Lung microvascular endothelial cell (primary cell): Measurements from ENCODE around the gene CTPS1. TPM values are rescaled to one million over a fixed set of nuclear protein-coding genes. Genes with fewer than 3 reads are reported as not detected.

ENCODE experiments used
- DNase-seq, 2 donors: peaks; one replicate each; pipeline versions ENCODE4 v3.0.0 to v3.0.0-alpha.2; 2010; ENCODE audit warnings: low read depth in 2 of 2
- total RNA-seq: library from RNA; depleted of rRNA; stranded (reverse); fragments of >200 nt; gene quantifications from 2 replicates; pipeline ENCODE4 v1.2.1, GENCODE V29; 2014

Gene CTPS1, protein sequence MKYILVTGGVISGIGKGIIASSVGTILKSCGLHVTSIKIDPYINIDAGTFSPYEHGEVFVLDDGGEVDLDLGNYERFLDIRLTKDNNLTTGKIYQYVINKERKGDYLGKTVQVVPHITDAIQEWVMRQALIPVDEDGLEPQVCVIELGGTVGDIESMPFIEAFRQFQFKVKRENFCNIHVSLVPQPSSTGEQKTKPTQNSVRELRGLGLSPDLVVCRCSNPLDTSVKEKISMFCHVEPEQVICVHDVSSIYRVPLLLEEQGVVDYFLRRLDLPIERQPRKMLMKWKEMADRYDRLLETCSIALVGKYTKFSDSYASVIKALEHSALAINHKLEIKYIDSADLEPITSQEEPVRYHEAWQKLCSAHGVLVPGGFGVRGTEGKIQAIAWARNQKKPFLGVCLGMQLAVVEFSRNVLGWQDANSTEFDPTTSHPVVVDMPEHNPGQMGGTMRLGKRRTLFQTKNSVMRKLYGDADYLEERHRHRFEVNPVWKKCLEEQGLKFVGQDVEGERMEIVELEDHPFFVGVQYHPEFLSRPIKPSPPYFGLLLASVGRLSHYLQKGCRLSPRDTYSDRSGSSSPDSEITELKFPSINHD
- total RNA-seq, result 13.5 and 16.5 TPM in 2 replicates

DNA sequence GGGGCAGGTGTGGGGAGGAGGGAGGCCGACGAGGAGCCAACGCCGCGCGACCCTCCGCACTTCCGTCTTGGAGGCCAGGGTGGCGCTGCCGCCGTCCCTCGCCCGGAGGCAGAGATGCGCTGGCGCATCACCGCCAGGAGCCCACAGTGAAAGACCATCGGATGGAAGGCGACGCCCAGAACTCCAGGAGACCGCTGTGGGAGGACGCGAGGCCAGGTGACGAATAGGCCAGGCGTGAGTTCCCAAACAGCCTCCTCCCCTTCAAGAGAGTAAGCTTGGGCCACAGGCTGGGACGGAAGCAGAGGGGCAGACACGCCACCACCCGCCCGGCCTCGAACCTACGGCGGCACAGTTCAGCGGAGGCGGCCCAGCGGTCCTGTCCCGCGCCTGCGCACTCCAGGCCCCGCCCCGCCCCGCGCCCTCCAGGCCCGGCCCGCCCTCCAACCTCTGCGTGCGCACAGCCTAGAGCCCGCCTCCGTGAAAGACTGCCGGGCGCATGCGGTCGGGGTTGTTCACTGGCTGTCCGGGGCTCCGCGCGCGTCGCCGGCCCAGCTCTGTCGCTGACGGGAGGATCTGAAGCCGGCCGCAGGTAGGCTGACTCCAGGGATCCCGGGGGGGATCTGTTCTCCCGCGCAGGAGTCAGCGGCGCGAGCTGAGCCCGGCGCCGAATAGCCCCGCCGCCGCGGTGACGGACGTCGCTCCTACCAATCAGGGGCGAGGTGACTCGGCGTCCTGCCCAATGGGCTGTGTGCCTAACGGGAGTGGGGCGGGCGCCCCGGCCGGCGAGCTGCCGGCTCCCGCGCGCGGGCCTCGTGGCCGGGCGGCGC is at the start of gene CTPS1:
TSS of gene CTPS1 (plus strand) at position 456 of the 827 bp plus-strand sequence. CDS start 3,595 bp downstream, outside the sequence.
- peak; percentile 93 to 96 for DNase-seq

DNA sequence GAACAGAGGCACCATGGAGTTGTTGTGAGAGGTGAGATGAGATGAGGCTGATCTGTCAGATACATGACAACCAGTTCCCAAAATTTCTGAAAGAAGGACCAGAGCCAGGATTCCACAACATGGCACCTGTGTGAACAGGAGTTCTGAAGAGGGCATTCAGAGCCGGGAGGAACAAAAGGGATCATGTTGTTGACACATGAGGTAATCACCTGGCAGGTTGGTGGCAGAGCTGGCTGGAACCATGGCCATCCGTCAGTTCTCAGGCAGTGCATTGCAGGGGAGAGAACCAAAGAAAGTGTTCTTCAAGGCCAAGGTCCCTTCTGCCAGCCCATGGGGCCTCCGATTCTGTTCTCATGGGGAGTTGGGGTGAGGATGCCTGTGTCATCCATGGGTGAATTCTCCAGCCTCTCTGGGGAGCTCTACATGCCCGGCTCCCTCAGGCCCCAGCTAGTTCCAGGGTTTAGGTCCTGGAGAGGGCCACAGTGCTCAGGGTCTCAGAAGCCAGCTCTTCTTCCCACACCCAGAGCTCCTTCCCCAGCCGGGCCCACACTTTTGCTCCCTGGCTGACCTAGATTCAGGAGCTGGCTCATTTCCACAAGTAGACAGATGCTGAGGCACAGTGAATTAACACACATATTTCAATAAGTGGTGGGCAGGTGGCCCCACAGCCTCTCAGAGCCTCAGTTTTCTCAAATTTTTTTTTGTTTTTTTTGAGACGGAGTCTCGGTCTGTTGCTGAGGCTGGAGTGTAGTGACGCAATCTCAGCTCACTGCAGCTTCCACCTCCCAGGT is 49.1 kb upstream of the CTPS1 start:
- DNase-seq, result no peak

DNA sequence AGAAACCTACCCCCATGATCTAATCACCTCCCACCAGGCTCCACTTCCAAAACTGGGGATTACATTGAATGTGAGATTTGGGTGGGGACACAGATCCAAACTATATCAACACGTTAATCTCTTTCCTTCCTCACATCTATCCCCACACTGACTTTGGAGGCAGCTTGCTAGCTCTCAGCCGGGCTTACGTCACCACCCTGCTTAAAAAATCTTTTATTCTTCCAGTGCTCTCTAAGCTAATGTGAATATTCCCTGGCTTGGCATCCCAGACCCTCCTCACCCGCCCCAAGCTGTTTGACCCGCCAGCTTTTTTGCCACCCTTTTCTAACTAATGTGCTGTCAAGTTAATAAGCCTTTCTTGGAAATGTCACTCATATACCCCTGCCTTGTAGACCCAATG is 47.9 kb upstream of the CTPS1 start:
- peak; percentile 72 to 74 for DNase-seq

DNA sequence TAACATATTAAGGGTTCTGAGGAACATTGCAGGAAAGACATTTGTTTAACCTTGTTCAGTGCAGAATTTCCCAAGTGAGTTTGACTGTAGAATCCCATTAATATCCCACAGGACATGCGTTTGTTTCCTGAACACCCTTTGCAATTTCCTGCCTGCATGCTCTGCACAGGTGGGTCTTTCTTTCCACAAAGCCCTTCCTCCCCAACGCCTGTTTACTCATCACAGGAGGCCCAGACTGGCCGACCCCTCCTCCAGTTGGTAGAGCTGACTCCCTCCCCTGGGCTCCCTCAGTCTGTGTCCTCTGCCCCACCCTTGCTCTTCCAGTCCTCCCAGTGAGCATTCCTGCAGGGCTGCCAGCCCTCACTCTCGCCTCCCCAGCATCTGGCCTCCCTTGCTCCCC is 47.5 kb upstream of the CTPS1 start:
- peak; percentile 92 to 97 for DNase-seq

DNA sequence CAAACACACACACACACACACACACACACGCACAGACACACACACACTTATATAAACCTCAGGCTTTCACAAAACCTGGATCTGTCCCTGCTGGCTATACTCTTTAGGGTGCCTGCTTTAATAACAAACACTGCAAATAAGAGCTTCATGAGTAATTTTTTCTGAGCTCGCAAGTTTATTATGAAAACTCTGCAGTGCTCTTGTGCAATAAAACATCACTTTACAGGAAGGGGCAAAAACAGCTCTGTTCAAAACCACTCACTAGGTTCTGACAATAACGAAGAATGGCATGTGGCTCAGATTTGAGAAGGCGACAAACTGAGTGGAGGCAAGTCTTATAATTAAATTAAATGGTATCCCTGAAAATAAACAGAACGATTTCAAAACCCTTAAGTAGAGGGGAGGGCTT is 42.6 kb upstream of the CTPS1 start:
- DNase-seq, result peak in 1 of 2 donors; percentile 17

DNA sequence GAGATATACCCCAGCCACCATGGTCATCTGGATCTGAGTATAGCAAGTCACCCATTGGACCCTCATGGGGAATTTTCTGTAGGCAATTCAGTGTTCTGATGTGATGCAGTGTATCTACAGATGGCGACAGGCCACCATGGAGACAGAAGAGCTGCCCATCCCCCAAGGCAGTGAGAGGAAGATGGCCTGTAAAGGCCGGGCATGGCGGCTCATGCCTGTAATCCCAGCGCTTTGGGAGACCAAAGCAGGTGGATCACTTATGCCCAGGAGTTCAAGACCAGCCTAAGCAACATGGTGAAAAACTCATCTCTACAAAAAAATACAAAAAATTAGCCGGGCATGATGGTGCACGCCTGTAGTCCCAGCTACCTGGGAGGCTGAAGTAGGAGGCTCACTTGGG is 41.1 kb upstream of the CTPS1 start:
- DNase-seq, result no peak

DNA sequence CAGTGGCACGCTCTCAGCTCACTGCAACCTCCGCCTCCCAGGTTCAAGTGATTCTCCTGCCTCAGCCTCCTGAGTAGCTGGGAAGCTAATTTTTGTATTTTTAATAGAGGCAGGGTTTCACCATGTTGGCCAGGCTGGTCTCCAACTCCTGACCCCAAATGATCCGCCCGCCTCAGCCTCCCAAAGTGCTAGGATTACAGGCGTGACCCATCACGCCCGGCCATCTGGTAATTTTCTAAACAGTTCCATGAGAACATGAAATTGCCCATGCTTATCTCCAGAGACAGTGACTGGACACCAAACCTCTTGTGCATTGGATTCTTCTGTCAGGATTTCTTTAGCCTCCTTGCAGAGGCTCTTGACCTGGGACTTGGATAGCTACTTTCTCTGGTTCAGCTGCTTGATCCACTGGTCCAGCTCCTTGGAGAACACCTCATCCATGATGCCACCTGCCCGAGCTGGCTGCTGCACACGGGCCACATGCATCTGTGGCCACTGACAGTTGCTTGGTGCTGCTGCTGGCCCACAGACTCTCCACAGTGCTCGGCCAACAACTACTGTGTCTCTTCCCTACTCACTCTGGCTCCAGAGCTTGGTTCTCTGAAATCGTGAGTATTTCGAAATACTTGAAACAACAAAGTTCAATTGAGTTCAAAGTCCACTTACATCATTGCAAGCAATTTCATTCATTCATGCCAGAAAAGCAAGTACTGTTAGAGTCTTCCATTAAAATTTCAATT is 40.0 kb upstream of the CTPS1 start:
- peak in 1 of 2 donors; percentile 60 for DNase-seq

DNA sequence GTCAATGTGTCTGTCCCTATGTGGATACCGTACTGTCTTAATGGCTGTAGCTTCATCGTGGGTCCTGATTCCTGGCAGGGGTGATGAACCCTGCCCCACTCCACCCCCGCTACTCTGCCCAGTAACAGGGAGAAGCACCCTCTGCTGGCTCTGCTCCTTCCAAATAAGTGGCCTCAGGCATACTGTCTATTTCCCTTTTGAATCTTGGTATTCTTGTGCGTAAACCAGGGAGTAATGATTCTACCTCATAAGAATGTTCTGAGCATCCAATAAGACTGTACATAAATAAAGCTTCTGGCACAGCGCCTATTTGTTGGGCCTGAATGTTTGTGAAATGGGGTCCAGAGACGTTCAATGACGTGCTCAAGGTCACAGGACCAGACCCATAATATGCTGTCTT is 35.2 kb upstream of the CTPS1 start:
- peak in 1 of 2 donors; percentile 89 for DNase-seq

DNA sequence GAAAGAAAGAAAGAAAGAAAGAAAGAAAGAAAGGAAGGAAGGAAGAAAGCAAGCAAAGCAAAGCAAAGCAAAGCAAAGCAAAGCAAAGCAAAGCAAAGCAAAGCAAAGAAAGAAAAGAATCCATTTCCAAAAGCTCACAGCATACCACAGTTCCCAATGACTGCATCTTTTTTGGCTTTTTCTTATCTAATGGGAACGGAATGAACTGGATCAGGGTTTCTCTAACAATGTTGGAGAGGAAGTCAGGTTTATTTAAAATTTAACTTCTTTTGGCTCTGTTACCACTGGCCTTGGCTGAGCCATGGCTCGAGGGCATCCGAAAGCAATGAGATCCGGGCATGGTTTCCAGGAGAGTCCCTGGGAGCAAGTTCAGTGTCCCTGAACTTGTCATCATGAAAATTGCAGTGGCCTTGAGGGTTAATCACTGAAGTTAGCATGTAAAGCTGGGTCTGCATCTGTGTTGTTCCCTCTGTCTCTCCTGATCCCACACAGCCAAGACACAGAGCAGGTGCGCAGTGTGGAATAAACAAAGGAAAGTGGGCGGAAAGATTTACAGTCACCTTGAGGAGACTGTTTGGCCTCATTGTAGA is 34.6 kb upstream of the CTPS1 start:
- DNase-seq, result peak; percentile 18 to 57

DNA sequence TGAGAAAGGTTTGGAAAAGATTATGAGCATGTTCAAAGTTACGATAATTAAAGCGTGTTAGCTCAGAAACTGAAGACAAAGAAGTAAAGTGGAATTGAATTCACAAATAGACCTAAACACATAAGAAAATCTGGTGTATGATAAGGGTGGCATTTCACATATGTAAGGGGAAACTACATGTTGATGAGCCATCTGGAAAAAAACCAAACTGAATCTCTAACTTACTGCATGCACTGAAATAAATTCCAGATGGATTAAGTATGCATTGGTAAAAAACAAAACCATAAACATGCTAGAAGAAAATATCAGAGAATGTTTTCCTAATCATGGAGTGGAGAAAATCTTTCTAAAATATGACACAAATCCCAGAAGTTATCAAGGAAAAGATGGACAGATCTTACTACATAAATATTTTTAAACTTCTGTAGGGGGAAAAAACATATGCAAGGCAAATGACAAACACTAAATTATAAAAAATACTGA is 34.0 kb upstream of the CTPS1 start:
- DNase-seq, result peak in 1 of 2 donors; percentile 12

DNA sequence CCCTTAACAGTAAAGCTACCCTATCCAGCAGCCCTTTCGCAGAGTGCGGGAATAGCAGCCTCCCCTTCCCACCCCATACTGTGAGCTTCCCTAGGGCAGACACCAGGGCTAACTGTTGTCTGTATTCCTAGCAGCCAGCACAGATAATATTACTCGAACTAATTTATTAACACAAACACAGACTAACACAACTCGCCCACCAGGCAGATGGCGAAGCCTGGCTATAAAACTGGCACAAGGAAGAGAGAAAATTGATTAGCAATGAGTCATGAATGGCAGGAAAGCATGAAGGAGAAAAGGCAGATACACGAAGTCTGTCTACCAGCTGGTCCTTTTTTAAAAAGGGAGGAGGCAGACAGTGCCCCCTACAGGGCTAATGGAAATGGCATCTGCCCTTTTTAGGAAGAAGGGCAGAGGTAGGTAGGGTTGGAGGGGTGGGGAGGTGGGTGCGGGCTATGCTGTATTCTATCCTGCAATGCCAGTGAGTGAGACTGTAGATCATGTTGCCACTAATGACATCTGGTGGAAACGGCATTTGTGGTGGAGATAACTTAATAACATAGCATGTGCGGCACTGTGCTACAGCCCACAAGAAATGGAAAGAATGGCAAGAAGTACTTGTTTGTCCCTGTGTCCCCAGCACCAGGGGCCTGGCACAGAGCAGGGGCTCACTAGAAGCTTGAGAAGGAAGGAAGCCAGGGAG is 30.6 kb upstream of the CTPS1 start:
- DNase-seq, result peak; percentile 78 to 81

DNA sequence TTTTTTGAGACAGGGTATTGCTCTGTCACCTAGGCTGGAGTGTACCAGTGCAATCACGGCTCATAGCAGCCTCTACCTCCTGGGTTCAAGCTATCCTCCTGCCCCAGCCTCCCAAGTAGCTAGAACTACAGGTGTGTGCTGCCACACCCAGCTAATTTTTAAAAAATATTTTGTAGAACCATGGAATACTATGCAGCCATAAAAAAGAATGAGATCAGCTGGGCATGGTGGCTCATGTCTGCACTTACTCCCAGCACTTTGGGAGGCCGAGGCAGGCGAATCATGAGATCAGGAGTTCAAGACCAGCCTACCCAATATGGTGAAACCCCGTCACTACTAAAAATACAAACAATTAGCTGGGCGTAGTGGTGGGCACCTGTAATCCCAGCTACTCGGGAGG is 29.9 kb upstream of the CTPS1 start:
- no peak for DNase-seq

DNA sequence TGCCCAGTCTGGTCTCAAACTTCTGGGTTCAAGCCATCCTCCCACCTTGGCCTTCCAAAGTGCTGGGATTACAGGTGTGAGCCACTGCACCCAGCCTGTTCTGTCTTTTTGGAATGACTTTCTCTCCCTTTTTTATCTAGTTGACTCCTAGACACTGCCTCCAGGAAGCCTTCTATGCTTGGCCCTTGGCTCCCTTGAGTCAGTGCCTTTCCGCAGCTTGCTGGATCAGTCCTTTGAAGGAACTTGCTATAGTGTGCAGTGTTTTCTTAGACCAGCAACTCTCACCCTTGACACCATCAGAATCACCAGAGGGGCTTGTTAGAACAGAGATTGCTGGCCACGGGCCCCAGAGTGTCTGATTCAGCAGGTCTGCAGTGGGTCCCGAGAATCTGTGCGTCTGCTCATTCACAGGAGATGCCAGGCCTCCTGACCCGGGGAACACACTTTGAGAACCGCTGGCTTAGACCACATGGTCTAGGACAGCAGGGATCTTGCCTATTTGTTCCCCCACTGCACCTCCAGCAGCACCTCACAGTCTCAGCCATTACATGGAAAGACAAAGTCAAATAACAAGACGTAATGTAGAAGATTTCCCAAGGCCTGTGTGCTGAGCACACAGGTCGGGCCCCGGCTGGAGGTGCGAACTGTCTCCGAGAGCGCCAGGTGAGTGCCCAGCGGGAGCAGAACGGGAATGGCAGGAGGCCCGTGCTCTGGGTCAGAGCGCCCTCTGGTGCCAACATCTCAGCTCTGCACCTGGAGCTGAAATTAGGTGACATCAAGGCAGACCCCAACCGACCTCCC is 27.4 kb upstream of the CTPS1 start:
- DNase-seq, result peak; percentile 52 to 71

DNA sequence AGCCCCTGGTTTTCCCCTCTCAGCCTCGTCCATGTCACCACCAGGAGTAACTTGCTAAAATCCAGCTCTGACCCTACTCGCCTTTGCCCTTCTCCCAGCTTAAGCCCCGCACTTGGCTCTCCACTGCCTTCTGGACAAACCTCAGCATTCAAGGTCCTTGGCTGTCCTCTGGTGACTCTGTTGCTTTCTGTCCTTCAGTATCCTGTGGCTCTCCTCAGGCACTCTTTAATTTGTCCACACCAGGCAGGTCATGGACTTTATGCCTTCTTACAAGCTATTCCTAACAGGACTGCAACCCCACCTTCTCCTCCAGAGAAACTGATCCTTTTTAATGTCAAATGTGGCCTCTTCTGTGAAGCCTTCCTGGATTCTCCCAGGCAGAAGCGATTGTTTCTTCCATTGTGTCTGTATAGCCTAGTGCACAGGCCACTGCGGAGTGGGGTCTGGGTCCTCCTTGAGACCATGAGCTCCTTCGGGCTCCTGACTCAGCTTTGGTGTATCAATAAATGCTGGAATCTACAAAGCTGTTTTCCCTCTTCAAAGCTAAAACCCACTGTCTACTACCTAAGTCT is 26.7 kb upstream of the CTPS1 start:
- no peak for DNase-seq

DNA sequence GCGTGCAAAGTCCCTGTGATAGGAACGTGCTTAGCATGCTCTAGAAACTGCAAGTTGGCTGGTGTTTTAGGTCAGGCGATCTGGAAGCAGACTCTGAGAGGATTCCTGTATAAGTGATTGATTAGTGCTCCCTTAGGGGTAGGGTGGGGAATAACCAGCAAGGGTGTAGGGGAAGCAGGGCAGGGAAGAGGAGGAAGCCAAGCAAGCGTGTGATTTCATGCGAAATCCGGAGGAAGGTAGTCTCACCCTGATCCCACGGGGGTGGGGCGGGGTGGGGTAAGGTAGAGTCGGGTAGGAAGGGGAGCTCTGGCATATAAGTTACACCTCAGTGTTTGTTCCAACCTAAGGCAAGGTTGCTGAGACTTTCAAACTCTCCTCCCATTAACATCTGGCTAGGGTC is 24.9 kb upstream of the CTPS1 start:
- DNase-seq, result no peak

DNA sequence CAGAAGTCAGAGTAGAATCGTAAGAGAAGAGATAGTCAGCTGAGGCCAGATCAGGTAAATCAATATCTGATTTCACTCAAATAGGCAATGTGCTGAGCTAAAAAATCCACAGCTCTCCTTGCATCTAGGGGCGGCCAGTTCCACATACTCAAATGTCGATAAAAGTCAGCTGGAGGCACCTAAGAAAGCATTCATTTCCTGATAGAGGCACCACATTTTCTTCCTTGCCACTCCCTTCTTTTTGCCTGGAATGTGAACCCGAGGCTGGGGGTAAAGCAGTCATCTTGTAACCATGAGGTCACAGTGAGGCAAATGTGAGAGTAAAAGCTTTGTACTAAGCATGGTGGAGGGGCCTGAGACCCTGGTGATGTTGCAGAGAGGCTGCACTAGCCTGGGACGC is 24.2 kb upstream of the CTPS1 start:
- DNase-seq, result no peak

DNA sequence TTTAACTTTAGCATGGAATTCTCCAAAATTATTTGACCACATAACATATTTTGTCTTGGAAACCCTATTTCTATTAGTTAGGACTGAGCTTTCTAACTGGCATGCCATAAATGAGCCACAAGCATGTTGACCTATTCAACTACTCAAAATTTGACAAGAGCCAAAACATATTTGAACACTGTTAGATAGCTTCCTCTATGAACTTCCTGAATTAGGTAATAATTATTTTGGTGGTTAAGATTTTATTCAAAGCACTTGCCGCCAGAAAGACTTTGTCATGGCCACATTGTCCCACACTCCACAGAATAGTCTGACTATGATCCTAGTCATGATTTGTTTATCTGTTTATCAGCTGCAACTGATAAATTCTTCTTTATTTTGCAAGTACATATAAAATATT is 23.1 kb upstream of the CTPS1 start:
- peak in 1 of 2 donors; percentile 37 for DNase-seq

DNA sequence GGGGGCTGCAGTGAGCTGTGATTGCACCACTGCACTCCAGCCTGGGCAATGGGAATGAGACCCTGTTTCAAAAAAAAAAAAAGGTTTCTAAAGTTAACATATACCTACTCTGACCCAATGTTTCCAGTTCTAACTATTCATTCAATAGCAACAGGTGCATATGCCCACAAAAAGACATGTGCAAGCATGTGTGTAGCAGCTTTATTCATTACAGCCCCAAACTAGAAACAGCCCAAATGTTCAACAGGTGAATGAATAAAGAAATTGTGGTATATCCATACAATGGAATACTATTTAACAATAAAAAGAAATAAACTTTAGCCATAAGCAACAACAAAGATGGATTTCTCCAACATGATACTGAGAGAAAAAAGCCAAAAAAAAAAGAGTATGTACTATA is 21.3 kb upstream of the CTPS1 start:
- DNase-seq, result no peak
